Calu3 (cell line): Measurements from ENCODE around the gene VPS26C. TPM values are rescaled to one million over a fixed set of nuclear protein-coding genes. Genes with fewer than 3 reads are reported as not detected.

Experiments
- BruUV-seq: library from RNA; stranded (reverse); fragments of 400-500 nt; replicated peaks from 2 replicates; lab custom pipeline; 2021; lab: Mats Ljungman, UMichigan
- CTCF ChIA-PET: fragments of 300-600 bp; sonication (Branson Sonifier 250); formaldehyde crosslinking; loops from one replicate; lab custom pipeline; 2022; ENCODE audit warnings: antibody characterized with exemption; lab: Charles Lee
- DNase-seq: peaks from one replicate; pipeline ENCODE4 v3.0.0; 2022
- H3K27ac Mint-ChIP-seq: one replicate; pipeline ENCODE4 v1.8.0; 2022; ENCODE audit warnings: mixed read lengths; ENCODE audit not compliant: unreplicated experiment
- H3K27me3 Mint-ChIP-seq: one replicate; pipeline ENCODE4 v1.8.0; 2022; ENCODE audit warnings: mixed read lengths; ENCODE audit not compliant: unreplicated experiment
- H3K36me3 Mint-ChIP-seq: one replicate; pipeline ENCODE4 v1.8.0; 2022; ENCODE audit warnings: mild to moderate bottlenecking, moderate library complexity, mixed read lengths; ENCODE audit not compliant: insufficient read depth, unreplicated experiment
- H3K4me1 Mint-ChIP-seq: one replicate; pipeline ENCODE4 v1.8.0; 2022; ENCODE audit warnings: mild to moderate bottlenecking, low read depth, mixed read lengths; ENCODE audit not compliant: unreplicated experiment
- H3K4me3 Mint-ChIP-seq: one replicate; pipeline ENCODE4 v1.8.0; 2022; ENCODE audit warnings: mild to moderate bottlenecking, low read depth, moderate library complexity, mixed read lengths; ENCODE audit not compliant: unreplicated experiment
- H3K9me3 Mint-ChIP-seq: one replicate; pipeline ENCODE4 v1.8.0; 2022; ENCODE audit warnings: low read depth, mixed read lengths; ENCODE audit not compliant: unreplicated experiment
- intact Hi-C: fragments of 100-400 bp; cut with micrococcal nuclease; formaldehyde crosslinking; loops from one replicate; pipeline ENCODE4 v1.10.0; 2022; ENCODE audit not compliant: unreplicated experiment
- total RNA-seq: library from RNA; stranded (reverse); gene quantifications from 2 replicates; pipeline ENCODE4 v1.2.3, GENCODE V29; 2022
- TF ChIP-seq, protein P1 (sequence below): fragments of 200-600 bp; IDR thresholded peaks from one replicate; pipeline ENCODE4 v1.8.0; 2022; ENCODE audit warnings: antibody characterized with exemption; ENCODE audit not compliant: unreplicated experiment

VPS26C gene
- total RNA-seq, 1 experiment from 2014 or later = 32.3 TPM

DNA sequence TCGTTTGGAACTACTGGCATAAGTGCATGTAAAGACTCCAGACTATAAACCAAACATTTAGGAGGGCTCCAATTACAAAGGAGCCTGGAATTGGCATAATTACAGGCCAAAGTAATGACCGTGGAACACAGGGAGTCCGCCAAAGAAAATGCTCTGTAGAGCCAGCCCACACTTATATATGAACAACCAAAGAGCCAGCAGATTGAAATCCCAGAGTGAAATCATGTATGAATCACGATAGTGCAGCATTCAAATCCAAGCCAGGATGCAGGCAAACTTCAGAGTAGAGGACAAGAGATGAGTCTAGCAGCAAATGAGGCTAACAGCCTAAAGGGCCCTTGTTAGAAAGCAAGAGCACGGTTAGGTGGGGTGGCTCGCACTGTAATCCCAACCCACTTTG is 13.1 kb downstream of the VPS26C start:
- no peak for DNase-seq
- Mint-ChIP-seq H3K36me3 (peaks cover 20% of the 10 kb centered on the region), H3K4me3 (no peak overlapping the region), H3K9me3 (no peaks in the 10 kb centered on the region), H3K27me3 (no peaks in the 10 kb centered on the region), H3K4me1 (peaks cover 16% of the 10 kb centered on the region), H3K27ac (no peak overlapping the region)
- CTCF ChIA-PET = no interaction called here
- no TSS peak for BruUV-seq
- intact Hi-C loops = no loop called here
- TF ChIP-seq, protein P1, sequence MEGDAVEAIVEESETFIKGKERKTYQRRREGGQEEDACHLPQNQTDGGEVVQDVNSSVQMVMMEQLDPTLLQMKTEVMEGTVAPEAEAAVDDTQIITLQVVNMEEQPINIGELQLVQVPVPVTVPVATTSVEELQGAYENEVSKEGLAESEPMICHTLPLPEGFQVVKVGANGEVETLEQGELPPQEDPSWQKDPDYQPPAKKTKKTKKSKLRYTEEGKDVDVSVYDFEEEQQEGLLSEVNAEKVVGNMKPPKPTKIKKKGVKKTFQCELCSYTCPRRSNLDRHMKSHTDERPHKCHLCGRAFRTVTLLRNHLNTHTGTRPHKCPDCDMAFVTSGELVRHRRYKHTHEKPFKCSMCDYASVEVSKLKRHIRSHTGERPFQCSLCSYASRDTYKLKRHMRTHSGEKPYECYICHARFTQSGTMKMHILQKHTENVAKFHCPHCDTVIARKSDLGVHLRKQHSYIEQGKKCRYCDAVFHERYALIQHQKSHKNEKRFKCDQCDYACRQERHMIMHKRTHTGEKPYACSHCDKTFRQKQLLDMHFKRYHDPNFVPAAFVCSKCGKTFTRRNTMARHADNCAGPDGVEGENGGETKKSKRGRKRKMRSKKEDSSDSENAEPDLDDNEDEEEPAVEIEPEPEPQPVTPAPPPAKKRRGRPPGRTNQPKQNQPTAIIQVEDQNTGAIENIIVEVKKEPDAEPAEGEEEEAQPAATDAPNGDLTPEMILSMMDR = no peak

DNA sequence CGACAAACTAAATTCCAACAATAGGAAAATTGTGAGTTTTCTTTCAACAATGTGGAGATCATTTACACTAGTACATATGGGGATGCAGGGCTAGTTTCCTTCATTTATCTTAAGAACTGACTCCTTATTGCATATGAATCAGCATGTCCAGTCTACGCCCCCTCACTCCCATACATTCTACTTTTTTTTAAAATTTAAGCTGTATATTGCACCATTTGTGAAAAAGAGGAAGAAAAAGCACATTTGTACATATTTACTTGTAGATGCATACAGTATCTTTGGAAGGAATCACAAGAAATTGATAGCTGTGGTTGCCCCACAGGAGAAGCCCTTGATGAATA is 15.9 kb downstream of the VPS26C start:
- Mint-ChIP-seq H3K36me3 (no peaks in the 10 kb centered on the region), H3K4me1 (peaks cover 12% of the 10 kb centered on the region), H3K27me3 (no peaks in the 10 kb centered on the region), H3K27ac (no peak overlapping the region), H3K4me3 (no peak overlapping the region), H3K9me3 (no peaks in the 10 kb centered on the region)
- intact Hi-C loops = no loop called here
- CTCF ChIA-PET = no interaction called here
- DNase-seq = no peak
- no TSS peak for BruUV-seq
- TF ChIP-seq, protein P1 = no peak

DNA sequence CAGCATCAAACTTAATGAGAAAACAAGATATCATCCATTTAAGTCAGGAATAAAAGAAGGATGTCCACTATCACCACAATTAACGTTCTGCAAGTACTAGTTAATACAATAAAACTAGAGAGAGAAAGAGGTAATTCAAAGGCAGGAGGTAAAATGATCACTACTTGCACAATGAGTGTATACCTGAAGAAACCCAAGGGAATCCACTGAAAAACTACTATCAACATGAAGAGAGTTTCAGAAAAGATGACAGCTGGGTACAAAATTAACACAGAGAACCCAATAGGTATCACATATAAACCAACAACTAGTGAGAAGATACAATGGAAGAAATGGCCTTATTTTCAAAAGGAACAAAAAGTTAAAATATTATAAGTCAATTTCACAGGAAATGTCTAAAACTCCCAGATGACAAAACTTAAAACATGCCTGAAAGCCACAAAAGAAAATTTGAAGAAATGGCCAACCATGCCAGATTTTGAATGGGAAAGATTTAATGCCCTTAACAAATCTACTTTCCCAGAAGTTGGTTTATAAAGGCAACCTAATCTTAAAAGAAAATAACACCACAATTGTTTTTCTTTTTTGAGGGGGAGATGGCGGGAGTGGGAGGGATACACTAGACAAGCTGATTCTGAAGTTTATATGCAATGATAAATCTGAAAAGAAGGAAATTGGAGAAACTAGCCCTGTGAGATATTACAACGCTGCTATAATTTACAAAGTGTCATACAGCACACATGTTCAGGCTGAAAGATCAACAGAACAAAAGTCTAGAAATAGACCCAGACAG is 17.8 kb downstream of the VPS26C start:
- no peaks in the 10 kb centered on the region for H3K36me3 Mint-ChIP-seq
- no peak overlapping the region for H3K27ac Mint-ChIP-seq
- no peaks in the 10 kb centered on the region for H3K27me3 Mint-ChIP-seq
- H3K4me1 Mint-ChIP-seq = peaks cover 11% of the 10 kb centered on the region
- TF ChIP-seq, protein P1 = no peak
- H3K9me3 Mint-ChIP-seq = no peaks in the 10 kb centered on the region
- CTCF ChIA-PET = no interaction called here
- DNase-seq = no peak
- intact Hi-C loops = no loop called here
- no TSS peak for BruUV-seq
- H3K4me3 Mint-ChIP-seq = no peak overlapping the region

DNA sequence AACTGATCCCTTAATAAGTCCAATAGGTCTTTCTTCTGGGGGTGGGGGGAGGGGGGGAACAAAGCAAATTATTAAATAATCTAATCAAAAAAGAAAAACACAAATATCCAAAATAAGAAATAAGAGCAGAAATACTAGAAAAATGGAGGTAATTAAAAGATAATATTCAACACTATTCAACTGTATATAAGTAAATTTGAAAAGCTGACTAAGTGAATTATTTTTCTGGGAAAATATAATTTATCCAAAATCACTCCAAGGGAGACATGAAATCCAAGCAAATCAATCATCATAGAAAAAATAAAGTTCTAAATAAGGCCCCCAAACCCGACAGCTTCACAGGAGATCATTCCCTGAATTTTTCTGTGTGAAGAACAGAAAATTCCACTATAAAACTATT is 18.8 kb downstream of the VPS26C start:
- Mint-ChIP-seq H3K27me3 (no peaks in the 10 kb centered on the region), H3K36me3 (no peaks in the 10 kb centered on the region), H3K4me1 (peaks cover 6% of the 10 kb centered on the region), H3K9me3 (no peaks in the 10 kb centered on the region), H3K27ac (no peak overlapping the region), H3K4me3 (no peak overlapping the region)
- CTCF ChIA-PET = no interaction called here
- BruUV-seq = no TSS peak
- TF ChIP-seq, protein P1 = no peak
- intact Hi-C loops = no loop called here
- no peak for DNase-seq
